H7 (cell line): ENCODE results near the gene RNF121. TPM values are rescaled to one million over a fixed set of nuclear protein-coding genes. Genes with fewer than 3 reads are reported as not detected.

Experiments used
- DNase-seq: peaks from one replicate; pipeline ENCODE4 v3.0.0; 2012
- H3K27me3 ChIP-seq: 2 replicates; pipeline ENCODE4 v1.6.0; 2011; ENCODE audit warnings: mild to moderate bottlenecking, low read length; ENCODE audit not compliant: control insufficient read depth, insufficient read depth
- H3K36me3 ChIP-seq: replicated peaks from 2 replicates; pipeline ENCODE4 v1.5.1; 2011; ENCODE audit warnings: low read length; ENCODE audit not compliant: control insufficient read depth, insufficient read depth
- H3K4me3 ChIP-seq: 2 replicates; pipeline ENCODE4 v1.5.1; 2011; ENCODE audit warnings: low read depth, mild to moderate bottlenecking, control low read depth, low read length, moderate library complexity; ENCODE audit not compliant: insufficient read depth
- total RNA-seq: library from RNA; depleted of rRNA; stranded (reverse); fragments of >200 nt; shearing (Covaris generic); gene quantifications from 2 replicates; pipeline ENCODE4 v1.2.3, GENCODE V29; 2014; rRNA removed

Gene RNF121
- total RNA-seq, 1 experiment from 2014 or later: 22.7 TPM

GRCh38 chr11:72039031-72039855, 110.4 kb downstream of the RNF121 start:
- Histone ChIP-seq H3K27me3 (no peaks in the 10 kb centered on the region), H3K4me3 (no peak overlapping the region), H3K36me3 (no peaks in the 10 kb centered on the region)
- no peak for DNase-seq

- H3K27me3 ChIP-seq: no peaks in the 10 kb centered on the region
- peak overlapping the region; percentile 37; the same call in 1 of the 2 replicates for H3K4me3 ChIP-seq
- DNase-seq: no peak
- no peaks in the 10 kb centered on the region for H3K36me3 ChIP-seq
These were observed 111.1 kb downstream of the RNF121 start for GRCh38 chr11:72039856-72040401.

GRCh38 chr11:72040491-72041363, 111.9 kb downstream of the RNF121 start:
- peak; percentile 81 for DNase-seq
- Histone ChIP-seq H3K27me3 (no peaks in the 10 kb centered on the region), H3K4me3 (peak overlapping the region; percentile 37), H3K36me3 (no peaks in the 10 kb centered on the region)

- H3K4me3 ChIP-seq: peak overlapping the region; percentile 37
- no peaks in the 10 kb centered on the region for H3K27me3 ChIP-seq
- DNase-seq: peak; percentile 71
- H3K36me3 ChIP-seq: no peaks in the 10 kb centered on the region
These were observed 112.7 kb downstream of the RNF121 start for GRCh38 chr11:72041364-72042063.

- Histone ChIP-seq H3K27me3 (no peaks in the 10 kb centered on the region), H3K4me3 (peak overlapping the region; percentile 37), H3K36me3 (no peaks in the 10 kb centered on the region)
- DNase-seq: no peak
These were observed 113.4 kb downstream of the RNF121 start for GRCh38 chr11:72042064-72042745.

GRCh38 chr11:72045849-72046248, 117.0 kb downstream of the RNF121 start:
- H3K27me3 ChIP-seq: no peaks in the 10 kb centered on the region
- DNase-seq: no peak

More at GRCh38 chr11:72045849-72046248, 117.0 kb downstream of the RNF121 start:
- Histone ChIP-seq H3K4me3 (no peak overlapping the region), H3K36me3 (no peaks in the 10 kb centered on the region; the same call in 1 of the 2 replicates)

Other genes starting within 250 kb of the RNF121 start
- gene DEFB108B, start 95.8 kb upstream of the RNF121 start, total RNA-seq: not detected in 2 replicates
- gene DEFB131B, start 50.6 kb upstream of the RNF121 start, total RNA-seq: not detected in 2 replicates
- 4.2 and 7.6 TPM in 2 replicates for gene XNDC1N, start 452 bp upstream of the RNF121 start, total RNA-seq
- gene IL18BP, start 69.9 kb downstream of the RNF121 start, total RNA-seq: 3.1 and 4.5 TPM in 2 replicates
- 97.5 and 125 TPM in 2 replicates for gene NUMA1, start 151.5 kb downstream of the RNF121 start, total RNA-seq
- gene LRRC51, start 151.8 kb downstream of the RNF121 start, total RNA-seq: 4.2 and 6.7 TPM in 2 replicates
- 97.8 and 114 TPM in 2 replicates for gene LAMTOR1, start 174.3 kb downstream of the RNF121 start, total RNA-seq
- gene TOMT, start 176.9 kb downstream of the RNF121 start, total RNA-seq: 0.14 TPM in 1 of 2 replicates, not detected in the other
- gene ANAPC15, start 183.6 kb downstream of the RNF121 start, total RNA-seq: 50.0 and 62.6 TPM in 2 replicates
- gene FOLR3, start 206.7 kb downstream of the RNF121 start, total RNA-seq: not detected in 2 replicates